Measurements from ENCODE around the gene FLNA.
"Not testable (repeated sequence)": the region's sequence is repeated elsewhere in the genome, so short reads cannot be mapped to it uniquely, and the experiment has no call there.

FLNA gene

DNA sequence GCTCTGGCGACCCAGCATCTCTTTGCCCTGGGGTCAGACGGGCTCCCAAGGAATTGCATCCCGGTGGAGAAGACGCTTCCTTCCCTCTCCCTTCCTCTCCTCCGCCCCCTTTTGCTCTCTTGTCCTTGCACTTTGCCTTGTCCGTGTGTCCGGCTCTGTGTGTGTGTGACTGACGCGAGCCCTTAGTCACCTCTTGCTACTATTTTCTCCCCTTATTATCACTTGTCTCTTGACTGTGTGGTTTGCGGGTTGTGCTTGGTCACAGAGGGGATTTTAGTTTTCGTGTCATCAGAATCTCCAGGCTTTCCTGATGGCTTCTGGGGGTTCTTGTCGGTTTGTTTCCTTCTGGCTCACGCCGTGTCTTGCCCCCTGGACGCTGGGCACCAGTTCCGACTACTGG, 31.4 kb downstream of the FLNA start:
- DNase-seq (ENCODE audit: low read depth in 2 of 2), result not testable (repeated sequence)

- DNase-seq (ENCODE audit: low read depth in 2 of 2), result not testable (repeated sequence)
Observed at GRCh38 chrX:154341399-154342298, 32.8 kb downstream of the FLNA start.

DNA sequence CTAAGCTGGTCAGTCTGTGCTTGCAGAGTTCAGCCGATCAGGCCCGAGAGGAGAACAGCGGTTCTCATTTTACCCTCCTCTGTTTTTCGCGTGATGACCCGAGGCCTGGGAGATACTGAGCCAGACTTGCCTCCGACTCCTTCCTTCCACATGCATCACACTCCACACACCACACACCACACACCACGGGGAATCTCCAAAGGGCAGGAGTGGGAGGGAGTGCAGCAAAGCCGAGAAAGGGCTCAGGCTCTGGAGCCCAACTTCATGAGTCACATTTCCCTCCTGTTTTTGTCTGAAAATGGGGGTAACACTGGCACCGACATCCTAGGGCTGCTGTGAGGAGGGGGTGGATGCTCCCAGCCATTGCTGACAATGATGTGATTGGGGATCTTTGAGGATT, 39.9 kb downstream of the FLNA start:
- no peak for DNase-seq (ENCODE audit: low read depth in 2 of 2)

DNA sequence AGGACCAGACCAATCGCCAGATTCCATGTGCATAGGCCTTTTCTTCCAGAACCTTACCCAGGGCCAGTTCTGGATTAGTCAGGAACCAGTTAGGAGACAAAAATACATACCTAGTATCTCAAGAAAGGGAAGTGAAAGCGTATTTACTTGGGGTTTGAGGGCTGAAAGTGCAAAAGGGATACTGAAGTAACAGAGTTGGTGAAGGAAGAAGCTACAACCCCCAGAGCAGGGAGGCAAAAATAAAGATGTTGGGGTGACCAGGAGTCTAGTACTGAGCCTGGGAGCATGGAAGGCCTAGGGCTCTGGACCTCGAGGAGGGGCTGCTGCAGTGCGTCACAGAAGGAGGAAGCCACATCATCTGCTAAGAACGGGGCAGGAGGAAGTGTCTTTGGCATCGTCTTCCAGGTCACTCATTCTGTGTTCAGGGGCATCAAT, 40.6 kb downstream of the FLNA start:
- DNase-seq (ENCODE audit: low read depth in 2 of 2), result no peak

- no peak for DNase-seq (ENCODE audit: low read depth in 2 of 2)
Observed at GRCh38 chrX:154333116-154333515, 41.3 kb downstream of the FLNA start.

DNA sequence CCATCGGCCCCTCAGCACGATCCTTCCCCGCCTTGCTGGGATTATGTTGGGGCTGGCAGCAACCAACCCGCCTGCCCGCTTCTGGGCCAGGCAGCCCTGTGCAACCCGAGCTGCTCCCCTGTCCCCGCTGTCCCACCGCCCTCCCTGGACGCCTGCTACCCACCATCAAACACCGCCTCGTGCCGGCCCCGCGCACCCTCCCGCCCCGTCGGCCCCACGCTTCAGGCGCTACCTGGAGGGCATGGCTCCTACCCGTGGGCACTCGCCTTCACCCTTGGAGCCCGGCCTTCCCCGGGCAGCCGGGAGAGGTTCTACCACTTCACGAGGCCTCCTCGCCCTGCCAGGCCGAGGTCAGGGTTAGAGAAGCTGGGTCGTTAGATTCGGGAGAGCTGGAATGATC, 41.9 kb downstream of the FLNA start:
- no peak for DNase-seq (ENCODE audit: low read depth in 2 of 2)

DNA sequence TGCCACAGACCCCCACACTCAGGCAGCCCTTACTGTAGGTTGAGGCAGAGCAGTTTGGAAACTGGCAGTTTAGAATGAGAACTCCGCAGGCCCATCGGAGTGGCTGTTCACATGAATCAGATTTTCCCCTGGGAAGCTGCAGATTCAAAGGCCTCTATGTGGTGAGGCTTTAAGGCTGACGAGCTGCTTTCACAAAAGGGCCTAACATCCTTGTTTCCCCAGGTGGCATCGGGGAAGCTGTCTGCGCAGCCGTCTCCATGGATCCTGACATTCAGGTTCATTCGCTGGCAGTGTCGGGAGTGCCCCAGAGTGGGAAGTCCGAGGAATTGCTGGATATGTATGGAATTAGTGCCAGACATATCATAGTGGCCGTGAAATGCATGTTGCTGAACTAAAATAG, 45.1 kb downstream of the FLNA start:
- DNase-seq (ENCODE audit: low read depth in 2 of 2), result no peak

DNA sequence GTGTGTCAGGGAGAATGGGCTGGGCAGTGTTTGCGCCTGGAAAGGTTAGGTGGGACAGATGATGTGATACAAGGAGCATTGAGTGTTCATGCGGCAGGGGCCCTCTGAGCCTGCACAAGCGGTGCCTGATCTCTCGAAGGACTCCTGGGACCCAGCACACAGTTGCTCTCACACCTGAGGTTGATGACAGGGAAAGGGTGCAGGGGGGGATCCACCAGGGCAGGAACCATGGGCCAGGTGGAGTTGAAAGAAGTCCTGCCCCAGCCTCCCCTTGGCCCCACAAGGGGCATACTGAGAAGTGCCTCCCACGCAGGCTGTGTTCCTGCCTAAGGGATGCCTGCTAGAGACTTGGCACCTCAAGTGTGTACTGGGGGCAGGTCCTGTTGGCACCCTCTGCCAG, 45.8 kb downstream of the FLNA start:
- DNase-seq (ENCODE audit: low read depth in 2 of 2), result no peak

GRCh38 chrX:154327038-154327820, 47.2 kb downstream of the FLNA start:
- peak; percentile 17 to 21 for DNase-seq (ENCODE audit: low read depth in 2 of 2)

DNA sequence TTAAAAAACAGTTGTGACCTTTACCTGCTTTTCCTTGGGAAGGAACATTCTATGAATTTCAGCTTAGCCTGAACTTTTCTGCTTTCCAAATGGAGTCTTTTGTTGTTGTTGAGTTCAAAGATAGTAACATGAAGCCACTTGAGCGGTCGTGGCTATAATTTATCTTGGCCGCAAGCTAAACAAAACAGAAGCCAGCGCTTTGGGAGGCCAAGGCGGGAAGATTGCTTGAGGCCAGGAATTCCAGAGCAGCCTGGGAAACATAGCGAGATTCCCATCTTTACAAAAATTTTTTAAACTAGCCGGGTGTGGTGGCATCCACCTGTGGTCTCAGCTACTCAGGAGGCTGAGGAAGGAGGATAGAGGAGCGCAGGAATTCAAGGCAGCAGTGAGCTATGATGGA, 48.9 kb downstream of the FLNA start:
- DNase-seq (ENCODE audit: low read depth in 2 of 2), result no peak

- DNase-seq (ENCODE audit: low read depth in 2 of 2), result no peak
Observed at GRCh38 chrX:154323537-154323936, 50.9 kb downstream of the FLNA start.

DNA sequence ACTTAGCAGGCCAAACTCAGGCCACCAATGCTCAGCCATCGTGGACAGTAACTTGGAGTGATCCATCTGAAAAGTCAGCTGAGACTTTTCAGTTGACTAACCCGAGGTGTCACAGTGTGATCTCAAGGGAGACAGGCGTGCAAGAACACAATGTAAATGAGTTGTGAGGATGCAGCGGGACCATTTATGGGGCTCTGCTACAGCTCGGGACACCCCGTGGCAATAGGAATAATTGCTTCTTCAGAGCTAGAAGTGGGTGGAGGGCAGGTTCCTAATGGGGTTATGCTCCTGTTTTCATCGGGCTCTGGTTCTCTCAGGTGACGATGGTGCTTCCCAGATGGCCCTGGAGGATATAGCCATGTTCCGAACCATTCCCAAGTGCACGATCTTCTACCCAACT, 51.5 kb downstream of the FLNA start:
- DNase-seq (ENCODE audit: low read depth in 2 of 2), result no peak

DNA sequence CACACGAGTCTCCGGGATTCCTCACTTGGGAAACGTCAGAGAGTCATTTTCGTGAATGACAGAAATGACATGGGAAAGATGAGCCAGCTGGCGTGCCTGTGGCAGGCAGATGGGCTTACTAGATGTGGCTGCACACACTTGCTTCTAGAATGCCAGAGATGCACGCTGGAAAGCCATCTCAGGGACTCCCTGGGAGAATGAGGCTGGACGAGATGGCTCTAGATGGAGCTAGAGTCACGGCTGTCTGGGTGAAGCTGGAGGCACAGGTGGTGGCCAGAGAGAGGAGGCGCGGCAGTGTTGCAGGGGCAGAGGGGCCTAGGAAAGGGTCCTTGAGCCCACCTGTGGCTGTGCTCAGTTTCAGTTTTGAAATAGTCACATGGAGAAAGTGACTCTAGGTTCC, 52.8 kb downstream of the FLNA start:
- DNase-seq (ENCODE audit: low read depth in 2 of 2), result no peak

GRCh38 chrX:154321152-154321551, 53.3 kb downstream of the FLNA start:
- DNase-seq (ENCODE audit: low read depth in 2 of 2), result no peak

DNA sequence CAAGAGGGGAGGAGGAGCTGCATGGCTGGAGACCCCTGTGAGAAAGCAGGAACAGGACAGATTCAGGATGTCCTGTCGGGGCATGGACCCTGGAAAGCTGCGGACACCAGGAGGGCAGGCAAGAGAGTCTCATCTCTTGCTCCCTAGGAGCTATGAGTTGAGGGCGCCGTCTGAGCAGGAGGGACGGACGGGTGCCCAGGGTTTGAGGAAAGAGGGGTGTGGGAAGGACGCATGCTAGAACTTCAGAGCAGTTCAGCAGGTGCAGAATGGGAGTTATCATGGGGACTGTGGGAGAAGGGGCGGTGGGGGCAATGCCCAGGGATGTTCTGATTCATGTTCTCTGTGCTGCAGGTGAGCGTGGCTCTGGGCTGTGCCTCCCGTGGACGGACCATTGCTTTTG, 54.0 kb downstream of the FLNA start:
- no peak for DNase-seq (ENCODE audit: low read depth in 2 of 2)

GRCh38 chrX:154317391-154317995, 56.9 kb downstream of the FLNA start:
- no peak for DNase-seq (ENCODE audit: low read depth in 2 of 2)

GRCh38 chrX:154315416-154315815, 59.0 kb downstream of the FLNA start:
- DNase-seq (ENCODE audit: low read depth in 2 of 2), result no peak

GRCh38 chrX:154313147-154313546, 61.3 kb downstream of the FLNA start:
- DNase-seq (ENCODE audit: low read depth in 2 of 2), result no peak

- no peak for DNase-seq (ENCODE audit: low read depth in 2 of 2)
Observed at GRCh38 chrX:154312116-154312515, 62.3 kb downstream of the FLNA start.

DNA sequence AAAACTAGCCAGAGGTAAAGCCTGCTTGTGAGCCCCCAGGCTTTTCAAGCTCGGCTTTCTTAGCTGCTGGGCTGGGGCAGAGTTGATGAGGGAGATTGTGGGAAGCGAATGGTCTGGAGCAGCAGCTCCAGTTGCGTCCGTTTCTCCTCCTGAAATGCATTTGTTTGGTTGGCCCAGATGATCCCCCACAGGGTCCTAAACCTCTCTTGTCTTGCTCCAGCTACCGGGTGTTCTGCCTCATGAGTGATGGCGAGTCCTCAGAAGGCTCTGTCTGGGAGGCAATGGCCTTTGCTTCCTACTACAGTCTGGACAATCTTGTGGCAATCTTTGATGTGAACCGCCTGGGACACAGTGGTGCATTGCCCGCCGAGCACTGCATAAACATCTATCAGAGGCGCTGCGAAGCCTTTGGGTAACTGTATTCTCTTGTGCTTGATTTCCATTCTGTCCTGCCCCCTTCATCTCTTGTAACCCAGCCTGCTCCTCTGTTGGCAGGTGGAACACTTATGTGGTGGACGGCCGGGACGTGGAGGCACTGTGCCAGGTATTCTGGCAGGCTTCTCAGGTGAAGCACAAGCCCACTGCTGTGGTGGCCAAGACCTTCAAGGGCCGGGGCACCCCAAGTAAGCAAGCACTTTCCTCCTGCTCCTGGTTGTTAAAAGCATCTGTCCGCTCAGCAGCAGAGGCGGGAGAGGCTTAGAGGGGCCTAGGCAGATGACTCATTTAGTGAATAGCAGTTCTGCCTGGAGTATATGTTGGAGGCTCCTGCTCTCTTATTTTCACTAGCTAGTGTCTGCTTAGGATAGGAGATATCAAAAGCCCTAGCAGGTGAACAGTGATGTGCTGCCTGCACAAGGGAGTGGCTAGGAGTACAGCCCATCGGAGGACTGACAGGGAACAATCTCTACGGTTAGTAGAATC, 63.6 kb downstream of the FLNA start:
- DNase-seq (ENCODE audit: low read depth in 2 of 2), result no peak

DNA sequence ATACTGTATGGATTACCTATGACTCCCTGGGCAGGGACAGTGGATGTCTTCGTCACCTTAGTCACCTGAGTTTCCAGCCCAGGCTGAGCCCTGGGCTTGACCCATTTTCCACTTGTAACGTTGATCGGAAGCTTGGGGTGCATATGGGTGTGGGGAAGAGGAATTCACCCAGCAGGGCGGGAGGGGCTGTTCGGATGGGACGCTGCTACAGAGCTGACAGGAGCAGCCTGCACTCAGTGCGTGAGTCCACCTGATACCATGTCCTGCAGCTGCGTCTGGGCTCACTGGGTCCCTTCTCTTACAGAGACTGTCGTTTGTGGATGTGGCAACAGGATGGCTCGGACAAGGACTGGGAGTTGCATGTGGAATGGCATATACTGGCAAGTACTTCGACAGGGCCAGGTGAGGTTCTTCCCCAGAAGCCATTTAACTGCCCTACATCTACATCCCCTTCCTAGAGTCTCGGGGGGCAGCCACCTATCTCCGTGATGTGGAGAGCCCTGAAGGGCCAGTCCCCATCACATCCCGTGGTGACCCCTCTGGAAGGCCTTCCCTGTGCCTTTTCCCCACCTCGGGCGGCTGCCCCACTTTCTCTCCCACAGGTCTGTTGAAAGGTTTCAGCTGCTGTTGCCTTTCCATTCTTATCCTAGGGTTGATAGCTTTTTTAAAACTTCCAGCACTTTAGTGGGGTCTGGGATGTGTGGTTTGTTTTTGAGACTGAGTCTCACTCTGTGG, 65.2 kb downstream of the FLNA start:
- no peak for DNase-seq (ENCODE audit: low read depth in 2 of 2)
